GM23248 (cell line): Measurements from ENCODE around the gene SLAMF7.

Experiments used
- EZH2 ChIP-seq: fragments of 200-600 bp; sonication (generic); IDR thresholded peaks from 2 replicates; pipeline ENCODE4 v1.6.1; 2018; ENCODE audit warnings: antibody characterized with exemption, mild to moderate bottlenecking; ENCODE audit not compliant: insufficient read depth, poor library complexity, severe bottlenecking
- EZH2phosphoT487 ChIP-seq: fragments of 200-600 bp; sonication (generic); IDR thresholded peaks from 2 replicates; pipeline ENCODE4 v1.6.1; 2018; ENCODE audit warnings: antibody characterized with exemption, moderate library complexity, mild to moderate bottlenecking, low read depth; ENCODE audit not compliant: insufficient read depth

DNA sequence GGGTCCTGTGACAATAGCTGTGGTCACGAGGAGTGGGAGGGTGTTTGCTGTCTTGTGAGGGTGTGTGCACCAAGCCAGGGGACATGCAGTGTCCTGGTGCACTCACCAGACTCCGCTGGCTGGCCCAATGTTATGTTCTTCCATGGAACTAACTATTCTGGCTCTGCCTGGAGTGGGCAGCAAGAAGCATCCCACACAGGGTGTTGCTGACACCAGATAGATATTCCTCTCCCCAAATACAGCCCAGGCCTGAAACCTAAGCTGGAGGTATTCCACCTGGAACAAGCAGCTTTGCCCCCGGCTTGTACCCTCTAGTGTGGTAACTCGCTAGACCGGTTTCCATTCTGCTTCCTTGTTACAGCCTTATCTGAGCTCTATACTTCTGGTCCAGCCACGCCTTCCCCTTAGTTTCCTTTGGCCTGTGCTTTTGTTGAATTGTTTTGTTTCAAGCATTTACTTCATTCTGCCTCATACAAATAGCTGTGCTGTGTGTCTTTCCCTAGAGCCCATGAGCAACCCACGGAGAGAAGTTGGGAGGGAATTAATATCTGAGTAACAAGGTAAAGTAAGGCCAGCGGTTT, 42.2 kb downstream of the SLAMF7 start:
- TF ChIP-seq EZH2: no peak
- TF ChIP-seq EZH2phosphoT487: no peak
